ENCODE results near the gene APOC4.
A peak's percentile ranks its signal among the peaks of the same experiment; 100 is the strongest.
"Not testable (repeated sequence)": the region's sequence is repeated elsewhere in the genome, so short reads cannot be mapped to it uniquely, and the experiment has no call there.

The APOC4 gene

DNA sequence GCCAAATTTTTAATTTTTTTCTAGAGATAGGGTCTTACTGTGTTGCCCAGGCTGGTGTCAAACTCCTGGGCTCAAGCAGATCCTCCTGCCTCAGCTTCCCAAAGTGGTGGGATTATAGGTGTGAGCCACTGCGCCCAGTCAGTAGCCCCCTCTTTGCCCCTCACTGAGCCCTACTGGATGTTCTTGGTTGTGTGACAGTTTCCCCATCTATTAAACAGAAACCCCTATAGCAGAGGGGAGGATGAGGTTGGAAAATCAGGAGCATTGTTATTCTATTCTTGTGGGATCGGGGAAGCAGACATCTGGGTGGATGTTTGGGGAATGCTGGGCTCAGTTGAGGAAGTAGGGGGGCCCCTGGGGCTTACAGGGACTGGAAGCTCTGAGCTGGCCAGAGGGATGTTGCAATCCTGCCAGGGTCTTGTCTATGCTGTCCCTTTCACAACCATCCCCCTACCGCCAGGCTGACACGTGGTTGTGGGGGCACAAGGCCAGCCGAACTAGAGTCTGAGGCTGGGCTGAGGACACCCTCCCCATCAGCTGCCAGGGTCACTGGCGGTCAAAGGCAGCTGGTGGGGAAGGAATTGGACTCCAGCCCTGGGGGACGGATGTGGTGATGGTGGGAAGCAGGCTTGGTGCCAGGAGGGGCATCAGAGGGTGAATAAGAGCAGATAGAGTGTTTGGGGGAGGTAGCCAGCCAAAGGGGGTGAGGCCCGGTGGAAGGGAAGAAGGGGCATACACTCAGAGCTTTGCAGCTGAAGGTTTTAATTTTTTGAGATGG lies 16.7 kb upstream of the APOC4 start:
- TF ChIP-seq, protein P1, sequence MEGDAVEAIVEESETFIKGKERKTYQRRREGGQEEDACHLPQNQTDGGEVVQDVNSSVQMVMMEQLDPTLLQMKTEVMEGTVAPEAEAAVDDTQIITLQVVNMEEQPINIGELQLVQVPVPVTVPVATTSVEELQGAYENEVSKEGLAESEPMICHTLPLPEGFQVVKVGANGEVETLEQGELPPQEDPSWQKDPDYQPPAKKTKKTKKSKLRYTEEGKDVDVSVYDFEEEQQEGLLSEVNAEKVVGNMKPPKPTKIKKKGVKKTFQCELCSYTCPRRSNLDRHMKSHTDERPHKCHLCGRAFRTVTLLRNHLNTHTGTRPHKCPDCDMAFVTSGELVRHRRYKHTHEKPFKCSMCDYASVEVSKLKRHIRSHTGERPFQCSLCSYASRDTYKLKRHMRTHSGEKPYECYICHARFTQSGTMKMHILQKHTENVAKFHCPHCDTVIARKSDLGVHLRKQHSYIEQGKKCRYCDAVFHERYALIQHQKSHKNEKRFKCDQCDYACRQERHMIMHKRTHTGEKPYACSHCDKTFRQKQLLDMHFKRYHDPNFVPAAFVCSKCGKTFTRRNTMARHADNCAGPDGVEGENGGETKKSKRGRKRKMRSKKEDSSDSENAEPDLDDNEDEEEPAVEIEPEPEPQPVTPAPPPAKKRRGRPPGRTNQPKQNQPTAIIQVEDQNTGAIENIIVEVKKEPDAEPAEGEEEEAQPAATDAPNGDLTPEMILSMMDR (IDR thresholded peaks at IDR 0.05; ENCODE audit: low read depth, low read length, missing control alignments), result no peak
- no peak for DNase-seq (ENCODE audit: low read depth)
- H3K4me3 ChIP-seq (ENCODE audit: low read depth, low read length), result no peak overlapping the region

DNA sequence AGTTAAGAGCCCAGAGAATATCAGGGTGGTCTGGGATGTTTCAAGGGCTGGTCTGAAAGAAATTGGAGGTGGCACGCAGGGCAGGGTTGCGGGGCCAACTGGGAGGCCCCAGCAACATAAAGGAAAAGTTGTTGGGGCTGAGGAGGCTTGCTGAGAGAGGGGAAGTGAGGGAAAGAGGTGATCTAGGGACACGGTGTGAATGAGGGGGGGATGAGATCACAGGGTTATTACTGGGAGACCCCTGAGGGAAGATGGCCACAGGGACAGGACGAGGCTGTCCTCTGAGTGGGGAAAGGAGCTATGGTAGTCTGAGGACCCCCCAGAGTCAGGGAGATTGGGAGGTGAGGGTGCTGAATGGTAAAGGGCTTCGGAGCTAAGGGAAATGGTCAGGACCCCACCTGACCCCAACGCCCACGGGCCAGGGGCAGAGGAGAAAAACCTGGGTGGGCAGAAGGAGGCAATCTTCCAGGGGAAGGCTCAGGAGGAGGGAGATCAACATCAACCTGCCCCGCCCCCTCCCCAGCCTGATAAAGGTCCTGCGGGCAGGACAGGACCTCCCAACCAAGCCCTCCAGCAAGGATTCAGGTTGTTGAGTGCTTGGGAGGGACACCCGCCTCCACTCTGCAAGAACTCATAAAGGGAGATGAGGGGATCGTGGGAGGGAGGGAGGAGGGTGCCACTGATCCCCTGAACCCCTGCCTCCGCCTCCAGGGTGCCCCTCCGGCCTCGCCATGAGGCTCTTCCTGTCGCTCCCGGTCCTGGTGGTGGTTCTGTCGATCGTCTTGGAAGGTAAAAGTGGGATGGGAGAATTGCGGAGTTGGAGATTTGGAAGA lies 15.6 kb upstream of the APOC4 start:
- H3K4me3 ChIP-seq (ENCODE audit: low read depth, low read length); DNase-seq (ENCODE audit: low read depth): not testable (repeated sequence)

DNA sequence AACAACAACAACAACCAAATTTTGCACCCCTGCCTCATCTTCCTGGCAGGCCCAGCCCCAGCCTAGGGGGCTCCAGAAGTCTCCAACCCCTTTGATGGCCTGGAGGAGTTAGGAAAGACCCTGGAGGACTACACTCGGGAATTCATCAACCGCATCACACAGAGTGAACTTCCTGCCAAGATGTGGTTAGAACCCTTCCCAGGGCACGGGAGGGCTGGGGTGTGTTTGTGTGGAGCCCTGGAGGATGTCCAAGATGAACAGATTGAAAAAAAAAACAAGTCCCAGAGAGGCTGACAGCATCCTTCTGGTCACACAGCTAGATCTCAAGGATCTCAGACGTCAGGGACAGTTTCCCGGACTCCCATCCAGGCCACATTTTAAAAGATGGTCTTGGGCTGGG lies 14.3 kb upstream of the APOC4 start:
- no peak overlapping the region for H3K4me3 ChIP-seq (ENCODE audit: low read depth, low read length)
- no peak for DNase-seq (ENCODE audit: low read depth)
- TF ChIP-seq, protein P1 (IDR thresholded peaks at IDR 0.05; ENCODE audit: low read depth, low read length, missing control alignments), result no peak

DNA sequence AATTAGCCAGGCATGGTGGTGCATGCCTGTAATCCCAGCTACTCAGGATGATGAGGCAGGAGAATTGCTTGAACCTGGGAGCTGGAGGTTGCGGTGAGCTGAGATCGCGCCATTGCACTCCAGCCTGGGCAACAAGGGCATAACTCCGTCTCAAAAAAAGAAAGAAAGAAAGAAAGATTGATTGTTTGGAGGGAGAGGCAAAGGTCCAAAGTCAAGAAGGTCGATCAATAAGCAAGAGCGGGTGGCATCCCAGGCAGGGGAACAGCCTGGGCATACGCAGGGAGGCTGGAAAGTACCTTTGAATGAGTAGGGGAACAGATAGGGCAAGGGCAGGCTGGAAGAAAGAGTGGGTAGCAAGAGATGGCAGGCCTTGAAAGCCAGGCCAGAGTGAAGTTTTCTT lies 11.9 kb upstream of the APOC4 start:
- TF ChIP-seq, protein P1 (IDR thresholded peaks at IDR 0.05; ENCODE audit: low read depth, low read length, missing control alignments), result no peak
- DNase-seq (ENCODE audit: low read depth), result no peak

DNA sequence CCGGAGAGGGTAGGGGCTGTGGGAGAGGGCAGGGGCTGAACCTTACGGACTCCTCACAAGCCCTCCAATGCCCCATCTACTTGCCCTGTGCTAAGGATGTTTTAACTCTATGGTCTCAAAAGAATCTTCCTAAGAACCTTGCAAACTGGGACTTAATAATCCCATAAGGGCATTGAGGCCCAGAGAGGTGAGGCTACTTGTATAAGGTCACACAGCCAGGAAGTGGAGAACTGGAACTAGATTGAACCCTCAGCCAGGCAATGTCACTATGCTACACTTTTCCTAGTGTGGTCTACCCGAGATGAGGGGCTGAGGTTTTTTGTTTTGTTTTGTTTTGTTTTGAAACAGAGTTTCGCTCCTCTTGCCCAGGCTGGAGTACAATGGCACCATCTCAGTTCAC lies 10.5 kb upstream of the APOC4 start:
- TF ChIP-seq, protein P1 (IDR thresholded peaks at IDR 0.05; ENCODE audit: low read depth, low read length, missing control alignments), result no peak
- H3K4me3 ChIP-seq (ENCODE audit: low read depth, low read length), result no peak overlapping the region
- DNase-seq (ENCODE audit: low read depth), result no peak

More for the DNA sequence above, 11.9 kb upstream of the APOC4 start:
- no peak overlapping the region for H3K4me3 ChIP-seq (ENCODE audit: low read depth, low read length)

DNA sequence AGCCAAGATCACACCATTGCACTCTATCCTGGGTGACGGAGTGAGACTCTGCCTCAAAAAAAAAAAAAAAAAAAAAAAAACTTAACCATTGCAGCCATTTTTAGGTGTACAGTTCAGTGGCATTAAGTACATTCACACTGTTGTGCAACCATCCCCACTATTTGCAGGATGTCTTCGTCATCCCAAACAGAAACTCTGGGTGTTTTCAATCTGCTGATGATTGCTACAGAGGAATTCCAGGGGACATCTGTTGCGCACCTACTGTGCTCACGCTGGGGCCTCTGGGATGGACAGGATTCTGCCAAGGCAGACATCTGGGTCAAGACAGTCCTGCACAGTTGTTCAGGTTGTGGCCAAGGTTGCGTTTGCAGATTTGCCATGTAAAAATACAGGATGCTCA lies 2.4 kb upstream of the APOC4 start:
- DNase-seq (ENCODE audit: low read depth), result no peak
- no peak overlapping the region for H3K4me3 ChIP-seq (ENCODE audit: low read depth, low read length)

DNA sequence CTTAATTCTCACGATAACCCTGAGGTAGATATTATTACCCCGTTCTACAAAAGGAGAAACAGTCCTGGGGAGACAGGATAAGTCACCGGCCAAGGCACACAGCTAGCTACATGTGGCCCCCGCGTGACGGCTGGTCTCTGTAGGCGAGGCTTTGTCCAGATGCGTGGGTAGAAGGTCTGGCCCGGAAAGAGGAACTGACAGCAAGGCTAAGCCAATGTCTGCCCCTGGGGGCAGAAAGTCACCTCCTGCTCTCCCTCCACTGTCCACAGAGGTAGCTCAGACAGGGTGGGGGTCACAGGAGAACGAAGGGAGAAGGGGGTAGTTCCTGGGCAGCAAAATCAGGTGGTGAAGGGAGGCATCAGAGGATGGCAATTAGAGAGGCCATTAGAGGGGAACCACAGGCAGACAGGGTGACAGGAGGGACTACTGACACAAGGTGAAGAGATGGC lies 1.8 kb downstream of the APOC4 start:
- TF ChIP-seq, protein P1 (IDR thresholded peaks at IDR 0.05; ENCODE audit: low read depth, low read length, missing control alignments), result peak; percentile 18
- peak; percentile 73 for DNase-seq (ENCODE audit: low read depth)
- no peak overlapping the region for H3K4me3 ChIP-seq (ENCODE audit: low read depth, low read length)

More for the DNA sequence above, 2.4 kb upstream of the APOC4 start:
- TF ChIP-seq, protein P1 (IDR thresholded peaks at IDR 0.05; ENCODE audit: low read depth, low read length, missing control alignments), result no peak

Data from GM12864 (cell line).